Immature natural killer cell (primary cell): ENCODE results near the gene GEMIN5. TPM values are rescaled to one million over a fixed set of nuclear protein-coding genes. Genes with fewer than 3 reads are reported as not detected.
A peak's percentile ranks its signal among the peaks of the same experiment; 100 is the strongest.
"Not testable (repeated sequence)": the region's sequence is repeated elsewhere in the genome, so short reads cannot be mapped to it uniquely, and the experiment has no call there.

Experiments used
- DNase-seq, 3 donors: peaks; one replicate each; pipeline ENCODE4 v3.0.0; 2022; ENCODE audit warnings: mixed read lengths in 1 of 3
- H3K27ac Mint-ChIP-seq, 6 donors: one replicate each; pipeline ENCODE4 v1.8.0; 2020; ENCODE audit warnings: mixed read lengths in 6 of 6, mild to moderate bottlenecking in 5 of 6, inconsistent platforms in 4 of 6, moderate library complexity in 3 of 6
- H3K27me3 Mint-ChIP-seq, 3 donors: one replicate each; pipeline ENCODE4 v1.8.0; 2020 to 2021; ENCODE audit warnings: low read depth in 3 of 3, mild to moderate bottlenecking in 3 of 3, mixed read lengths in 3 of 3, moderate library complexity in 3 of 3, inconsistent platforms in 1 of 3
- H3K36me3 Mint-ChIP-seq, 3 donors: one replicate each; pipeline ENCODE4 v1.8.0; 2020; ENCODE audit warnings: mixed read lengths in 3 of 3, inconsistent platforms in 2 of 3, mild to moderate bottlenecking in 2 of 3
- H3K4me1 Mint-ChIP-seq, 2 donors: one replicate each; pipeline ENCODE4 v1.8.0; 2020; ENCODE audit warnings: inconsistent platforms in 2 of 2, mild to moderate bottlenecking in 2 of 2, mixed read lengths in 2 of 2, moderate library complexity in 1 of 2
- H3K4me3 Mint-ChIP-seq, 5 donors: one replicate each; pipeline ENCODE4 v1.8.0; 2020; ENCODE audit warnings: mild to moderate bottlenecking in 5 of 5, mixed read lengths in 5 of 5, inconsistent platforms in 3 of 5, moderate library complexity in 3 of 5
- H3K9me3 Mint-ChIP-seq, 6 donors: one replicate each; pipeline ENCODE4 v1.8.0; 2020; ENCODE audit warnings: mild to moderate bottlenecking in 6 of 6, mixed read lengths in 6 of 6, inconsistent platforms in 4 of 6, moderate library complexity in 3 of 6
- polyA plus RNA-seq, 3 donors: library from polyadenylated mRNA; unstranded; fragments of 300-500 nt; fragmentation: Illumina TruSeq; gene quantifications; one replicate each; pipeline ENCODE4 v1.2.3, GENCODE V29; 2021

GEMIN5 gene
- polyA plus RNA-seq: 10 to 100 TPM in 1 of 3 donors, 1 to 10 TPM in 2; 1.3 to 10.2 (median 3.6) TPM

- Mint-ChIP-seq H3K4me1 (peaks cover 46 to 83% of the 10 kb centered on the region in 2 donors), H3K36me3 (peaks cover 0 to 9% (median 6%) of the 10 kb centered on the region in 3 donors), H3K9me3 (no peaks in the 10 kb centered on the region), H3K27ac (peak within 1 kb of the TSS; percentile 48 to 90 (median 70)), H3K4me3 (peak within 1 kb of the TSS; percentile 87 to 95 (median 91)), H3K27me3 (peaks cover 11 to 14% (median 13%) of the 10 kb centered on the region in 3 donors)
- peak; percentile 82 to 85 (median 84) for DNase-seq
These were observed at the start of gene GEMIN5 for GRCh38 chr5:154937718-154938466. Gene GEMIN5, minus strand, starts transcription at chr5:154938211. Its CDS starts 78 bp downstream, at chr5:154938133.

- peaks cover 0 to 4% (median 3%) of the 10 kb centered on the region in 3 donors for H3K36me3 Mint-ChIP-seq
- H3K9me3 Mint-ChIP-seq: peaks cover 0 to 4% (median 0%) of the 10 kb centered on the region in 6 donors
- no peak overlapping the region for H3K4me3 Mint-ChIP-seq
- no peaks in the 10 kb centered on the region for H3K4me1 Mint-ChIP-seq
- no peak for DNase-seq
- no peak overlapping the region for H3K27ac Mint-ChIP-seq
- peaks cover 0 to 6% (median 4%) of the 10 kb centered on the region in 3 donors for H3K27me3 Mint-ChIP-seq
These were observed 48.1 kb upstream of the GEMIN5 start for GRCh38 chr5:154986151-154986550.

GRCh38 chr5:154984946-154985516, 47.0 kb upstream of the GEMIN5 start:
- no peak overlapping the region for H3K27ac Mint-ChIP-seq
- H3K36me3 Mint-ChIP-seq: peaks cover 0 to 6% (median 4%) of the 10 kb centered on the region in 3 donors
- peaks cover 0 to 4% (median 0%) of the 10 kb centered on the region in 6 donors for H3K9me3 Mint-ChIP-seq

GRCh38 chr5:154978294-154978693, 40.3 kb upstream of the GEMIN5 start:
- H3K9me3 Mint-ChIP-seq, H3K4me1 Mint-ChIP-seq, H3K4me3 Mint-ChIP-seq, DNase-seq, H3K27ac Mint-ChIP-seq, H3K27me3 Mint-ChIP-seq: not testable (repeated sequence)
- peaks cover 0 to 18% (median 4%) of the 10 kb centered on the region in 3 donors for H3K36me3 Mint-ChIP-seq

More at GRCh38 chr5:154984946-154985516, 47.0 kb upstream of the GEMIN5 start:
- no peak overlapping the region for H3K4me3 Mint-ChIP-seq
- H3K27me3 Mint-ChIP-seq: peaks cover 0 to 4% (median 0%) of the 10 kb centered on the region in 3 donors
- no peaks in the 10 kb centered on the region for H3K4me1 Mint-ChIP-seq
- no peak for DNase-seq

GRCh38 chr5:154977409-154977808, 39.4 kb upstream of the GEMIN5 start:
- Mint-ChIP-seq H3K9me3 (no peaks in the 10 kb centered on the region), H3K27me3 (no peaks in the 10 kb centered on the region), H3K4me1 (no peaks in the 10 kb centered on the region), H3K36me3 (peaks cover 0 to 18% (median 4%) of the 10 kb centered on the region in 3 donors), H3K27ac (no peak overlapping the region), H3K4me3 (no peak overlapping the region)
- DNase-seq: no peak

GRCh38 chr5:154976082-154976481, 38.1 kb upstream of the GEMIN5 start:
- H3K9me3 Mint-ChIP-seq, H3K4me1 Mint-ChIP-seq, H3K4me3 Mint-ChIP-seq, H3K27ac Mint-ChIP-seq, H3K27me3 Mint-ChIP-seq, DNase-seq: not testable (repeated sequence)
- H3K36me3 Mint-ChIP-seq: peaks cover 0 to 17% (median 0%) of the 10 kb centered on the region in 3 donors

- Mint-ChIP-seq H3K27ac (no peak overlapping the region), H3K4me1 (no peaks in the 10 kb centered on the region), H3K36me3 (peaks cover 11 to 29% (median 12%) of the 10 kb centered on the region in 3 donors), H3K9me3 (no peaks in the 10 kb centered on the region), H3K27me3 (no peaks in the 10 kb centered on the region), H3K4me3 (no peak overlapping the region)
- DNase-seq: no peak
These were observed 34.6 kb upstream of the GEMIN5 start for GRCh38 chr5:154972476-154973080.

- Mint-ChIP-seq H3K27me3 (no peaks in the 10 kb centered on the region), H3K27ac (no peak overlapping the region), H3K4me1 (no peaks in the 10 kb centered on the region), H3K36me3 (peaks cover 12 to 28% (median 21%) of the 10 kb centered on the region in 3 donors), H3K4me3 (no peak overlapping the region), H3K9me3 (no peaks in the 10 kb centered on the region)
- no peak for DNase-seq
These were observed 33.5 kb upstream of the GEMIN5 start for GRCh38 chr5:154971501-154971900.

GRCh38 chr5:154970759-154971158, 32.7 kb upstream of the GEMIN5 start:
- H3K4me3 Mint-ChIP-seq: no peak overlapping the region
- H3K27me3 Mint-ChIP-seq: no peaks in the 10 kb centered on the region
- DNase-seq: no peak
- H3K27ac Mint-ChIP-seq: no peak overlapping the region
- H3K9me3 Mint-ChIP-seq: no peaks in the 10 kb centered on the region
- H3K36me3 Mint-ChIP-seq: peaks cover 12 to 24% (median 22%) of the 10 kb centered on the region in 3 donors
- H3K4me1 Mint-ChIP-seq: no peaks in the 10 kb centered on the region

GRCh38 chr5:154968953-154969352, 30.9 kb upstream of the GEMIN5 start:
- Mint-ChIP-seq H3K27ac (no peak overlapping the region), H3K4me3 (no peak overlapping the region), H3K4me1 (peaks cover 0 to 11% of the 10 kb centered on the region in 2 donors), H3K27me3 (no peaks in the 10 kb centered on the region), H3K36me3 (peaks cover 12 to 24% (median 17%) of the 10 kb centered on the region in 3 donors), H3K9me3 (no peaks in the 10 kb centered on the region)
- no peak for DNase-seq

- peaks cover 0 to 14% of the 10 kb centered on the region in 2 donors for H3K4me1 Mint-ChIP-seq
- peaks cover 12 to 25% (median 19%) of the 10 kb centered on the region in 3 donors for H3K36me3 Mint-ChIP-seq
- H3K27ac Mint-ChIP-seq: no peak overlapping the region
- H3K4me3 Mint-ChIP-seq: no peak overlapping the region
- H3K27me3 Mint-ChIP-seq: no peaks in the 10 kb centered on the region
- H3K9me3 Mint-ChIP-seq: no peaks in the 10 kb centered on the region
- DNase-seq: no peak
These were observed 29.5 kb upstream of the GEMIN5 start for GRCh38 chr5:154967421-154968024.

- H3K9me3 Mint-ChIP-seq: no peaks in the 10 kb centered on the region
- H3K27me3 Mint-ChIP-seq: no peaks in the 10 kb centered on the region
- peaks cover 12 to 28% (median 17%) of the 10 kb centered on the region in 3 donors for H3K36me3 Mint-ChIP-seq
- no peak overlapping the region for H3K4me3 Mint-ChIP-seq
- peaks cover 0 to 17% of the 10 kb centered on the region in 2 donors for H3K4me1 Mint-ChIP-seq
- DNase-seq: no peak
- no peak overlapping the region for H3K27ac Mint-ChIP-seq
These were observed 28.9 kb upstream of the GEMIN5 start for GRCh38 chr5:154966874-154967273.

- Mint-ChIP-seq H3K9me3 (no peaks in the 10 kb centered on the region), H3K27ac (peak overlapping the region in 2 of 6 donors; percentile 22 to 74), H3K4me1 (peaks cover 0 to 17% of the 10 kb centered on the region in 2 donors), H3K4me3 (no peak overlapping the region), H3K36me3 (peaks cover 12 to 29% (median 18%) of the 10 kb centered on the region in 3 donors), H3K27me3 (no peaks in the 10 kb centered on the region)
- no peak for DNase-seq
These were observed 28.2 kb upstream of the GEMIN5 start for GRCh38 chr5:154966081-154966841.
